ENCODE measurements around the gene DHX29. TPM values are rescaled to one million over a fixed set of nuclear protein-coding genes. Genes with fewer than 3 reads are reported as not detected.

The DHX29 gene
- total and polyA plus RNA-seq, 3 donors from 2014 or later, result 8.8 to 26.8 (median 19.0) TPM

DNA sequence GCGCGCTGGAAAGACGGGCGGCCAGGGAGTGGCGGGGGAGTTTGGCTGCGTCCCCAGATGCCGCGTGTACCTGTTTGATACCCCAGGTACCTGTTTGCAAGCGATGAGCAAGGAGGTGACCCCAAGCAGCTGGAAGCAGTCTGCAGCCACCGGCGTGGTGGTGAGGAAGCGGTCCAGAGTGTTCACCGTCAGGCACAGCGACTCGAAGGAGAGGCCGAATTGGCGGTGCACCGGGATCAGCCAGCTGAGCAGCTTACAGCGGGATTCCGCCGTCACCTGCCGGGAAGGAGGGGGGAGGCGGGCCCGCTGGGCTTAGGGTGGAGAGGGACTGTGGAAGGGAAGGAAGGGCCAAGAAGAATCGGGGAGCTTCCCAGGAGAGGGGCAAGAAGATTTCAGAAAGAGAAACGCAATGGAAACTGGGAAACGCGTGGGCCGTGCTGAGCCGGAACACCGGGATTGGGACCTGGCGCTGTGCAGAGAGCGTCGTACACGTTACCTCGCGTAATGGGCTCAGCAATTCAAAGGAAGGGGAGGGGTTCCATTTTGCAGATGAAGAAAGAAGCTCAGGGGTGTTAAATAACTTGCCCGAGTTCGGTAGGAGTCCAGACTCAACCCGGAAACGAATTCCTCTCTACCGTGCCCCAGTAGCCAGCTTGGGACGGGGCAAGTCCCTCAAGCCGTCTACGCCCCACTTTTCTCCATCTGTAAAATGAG, 75.1 kb downstream of the DHX29 start:
- Histone ChIP-seq H3K9me3 (no peaks in the 10 kb centered on the region), H3K27me3 (no peaks in the 10 kb centered on the region), H3K4me1 (peaks cover 26% of the 10 kb centered on the region), H3K27ac (no peak overlapping the region), H3K36me3 (ENCODE audit: low read depth, missing control alignments) (no peaks in the 10 kb centered on the region), H3K4me3 (peak overlapping the region; percentile 57 to 61)
- intact Hi-C loops (cut with DNase I; ENCODE audit: low total_unique reads), result no loop called here
- DNase-seq, result peak; percentile 37
- WGBS, 2 donors, result 3% methylated on average over 44 to 45 of the region's 45 CpGs
- TF ChIP-seq, protein P1, sequence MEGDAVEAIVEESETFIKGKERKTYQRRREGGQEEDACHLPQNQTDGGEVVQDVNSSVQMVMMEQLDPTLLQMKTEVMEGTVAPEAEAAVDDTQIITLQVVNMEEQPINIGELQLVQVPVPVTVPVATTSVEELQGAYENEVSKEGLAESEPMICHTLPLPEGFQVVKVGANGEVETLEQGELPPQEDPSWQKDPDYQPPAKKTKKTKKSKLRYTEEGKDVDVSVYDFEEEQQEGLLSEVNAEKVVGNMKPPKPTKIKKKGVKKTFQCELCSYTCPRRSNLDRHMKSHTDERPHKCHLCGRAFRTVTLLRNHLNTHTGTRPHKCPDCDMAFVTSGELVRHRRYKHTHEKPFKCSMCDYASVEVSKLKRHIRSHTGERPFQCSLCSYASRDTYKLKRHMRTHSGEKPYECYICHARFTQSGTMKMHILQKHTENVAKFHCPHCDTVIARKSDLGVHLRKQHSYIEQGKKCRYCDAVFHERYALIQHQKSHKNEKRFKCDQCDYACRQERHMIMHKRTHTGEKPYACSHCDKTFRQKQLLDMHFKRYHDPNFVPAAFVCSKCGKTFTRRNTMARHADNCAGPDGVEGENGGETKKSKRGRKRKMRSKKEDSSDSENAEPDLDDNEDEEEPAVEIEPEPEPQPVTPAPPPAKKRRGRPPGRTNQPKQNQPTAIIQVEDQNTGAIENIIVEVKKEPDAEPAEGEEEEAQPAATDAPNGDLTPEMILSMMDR (IDR thresholded peaks at IDR 0.05), result no peak
- no peak for TF ChIP-seq POLR2A (IDR thresholded peaks at IDR 0.05)

DNA sequence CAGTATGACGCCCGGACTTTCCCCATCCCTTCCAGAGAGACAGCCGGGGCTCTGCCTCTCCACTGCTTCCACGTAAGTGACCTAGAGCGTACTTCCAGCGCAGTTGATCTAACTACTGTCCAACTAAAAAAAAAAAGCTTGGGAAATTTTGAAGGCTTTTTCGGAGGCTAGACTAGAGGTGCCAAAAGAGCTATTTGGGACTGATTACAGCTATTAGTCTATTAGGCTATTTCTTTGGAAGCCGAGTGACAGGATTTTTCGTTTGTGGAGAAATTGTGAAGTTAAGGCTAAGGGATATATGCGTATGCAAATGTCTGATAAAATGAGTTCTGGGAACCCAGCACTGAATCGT, 75.6 kb downstream of the DHX29 start:
- no peaks in the 10 kb centered on the region for H3K27me3 ChIP-seq
- H3K9me3 ChIP-seq, result no peaks in the 10 kb centered on the region
- DNase-seq, result no peak
- intact Hi-C loops (cut with DNase I; ENCODE audit: low total_unique reads), result no loop called here
- H3K27ac ChIP-seq, result no peak overlapping the region
- peaks cover 30% of the 10 kb centered on the region for H3K4me1 ChIP-seq
- 8 to 9% methylated on average over 11 of the region's 11 CpGs for WGBS, 2 donors
- TF ChIP-seq, protein P1 (IDR thresholded peaks at IDR 0.05), result no peak
- TF ChIP-seq POLR2A (IDR thresholded peaks at IDR 0.05), result no peak
- H3K4me3 ChIP-seq, result peak overlapping the region; percentile 57 to 61
- no peaks in the 10 kb centered on the region for H3K36me3 ChIP-seq (ENCODE audit: low read depth, missing control alignments)

DNA sequence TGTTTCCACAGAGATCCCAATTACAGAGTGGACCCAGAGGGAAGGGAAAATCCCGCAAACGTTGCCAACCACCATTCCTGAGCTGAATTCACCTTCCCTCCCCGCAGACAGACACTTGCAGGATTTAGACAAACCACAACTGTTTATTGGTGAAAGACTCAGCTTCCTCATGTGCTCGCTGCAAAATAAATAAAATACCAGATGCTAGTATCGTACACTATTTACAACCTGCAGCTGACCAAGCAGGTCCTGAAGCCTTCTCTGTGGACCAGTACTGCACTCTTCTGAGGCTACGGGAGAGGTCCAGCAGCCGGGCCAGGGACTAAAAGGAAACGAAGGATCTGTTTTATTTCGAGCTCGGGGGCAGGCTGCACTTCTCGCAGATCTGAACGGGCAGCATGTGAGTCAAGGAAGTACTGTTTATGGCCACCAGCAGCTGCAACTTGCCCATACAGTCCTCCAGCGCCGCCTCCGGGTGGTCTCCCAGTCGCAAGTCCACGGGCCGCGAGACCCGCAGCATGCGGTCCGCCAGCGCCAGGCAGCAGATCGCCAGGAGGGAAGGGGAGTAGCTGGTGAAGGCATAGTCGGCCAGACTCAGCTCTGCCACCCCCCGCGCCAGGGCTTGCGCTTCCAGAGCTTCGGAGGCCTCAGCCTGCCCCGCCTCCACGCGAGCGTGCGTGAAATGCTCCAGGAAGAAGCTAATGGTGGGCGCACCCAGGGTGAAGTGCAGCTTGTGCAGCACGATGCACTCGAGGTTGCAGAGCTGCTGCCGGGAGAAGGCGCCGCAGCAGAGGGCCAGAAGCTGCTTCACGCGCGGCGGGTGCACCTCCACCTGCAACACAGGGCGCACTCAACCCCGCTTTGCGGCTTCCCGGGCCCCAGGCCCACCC, 76.2 kb downstream of the DHX29 start:
- no peak for TF ChIP-seq POLR2A (IDR thresholded peaks at IDR 0.05)
- TF ChIP-seq, protein P1 (IDR thresholded peaks at IDR 0.05), result no peak
- WGBS, 2 donors, result 3 to 10% methylated on average over 19 to 38 of the region's 48 CpGs
- H3K9me3 ChIP-seq, result no peaks in the 10 kb centered on the region
- H3K36me3 ChIP-seq (ENCODE audit: low read depth, missing control alignments), result no peaks in the 10 kb centered on the region
- intact Hi-C loops (cut with DNase I; ENCODE audit: low total_unique reads), result no loop called here
- H3K4me3 ChIP-seq, result peak overlapping the region in 1 of 2 donors; percentile 61
- H3K27ac ChIP-seq, result no peak overlapping the region
- peaks cover 30% of the 10 kb centered on the region for H3K4me1 ChIP-seq
- DNase-seq, result no peak
- H3K27me3 ChIP-seq, result no peaks in the 10 kb centered on the region

DNA sequence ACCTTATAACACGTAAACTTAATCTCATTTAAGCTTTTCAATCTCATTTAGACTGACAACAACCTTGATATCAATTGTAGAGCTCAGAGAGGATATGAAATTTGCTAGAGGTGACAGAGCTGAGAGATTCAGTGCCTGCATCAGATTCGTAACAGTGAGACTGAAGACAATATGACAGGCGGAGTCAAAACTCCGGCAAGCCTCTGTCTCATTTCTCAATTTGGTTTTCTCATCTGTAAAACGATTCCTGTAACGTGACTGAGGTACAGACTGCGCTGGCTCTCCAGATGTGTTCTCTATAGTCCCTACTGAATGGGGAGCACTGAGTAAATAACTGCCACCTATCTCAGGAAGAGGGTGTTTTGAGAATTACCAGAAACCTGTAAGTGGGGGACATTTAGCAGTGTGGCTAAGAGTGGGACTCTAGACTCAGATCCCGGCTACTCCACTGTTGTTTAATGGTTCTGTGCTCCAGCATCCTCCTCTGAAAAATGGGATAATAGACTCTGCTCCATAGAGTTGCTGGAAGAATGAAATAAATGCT, 77.3 kb downstream of the DHX29 start:
- Histone ChIP-seq H3K9me3 (no peaks in the 10 kb centered on the region), H3K36me3 (ENCODE audit: low read depth, missing control alignments) (no peaks in the 10 kb centered on the region), H3K27ac (no peak overlapping the region), H3K4me3 (no peak overlapping the region), H3K4me1 (peaks cover 30% of the 10 kb centered on the region), H3K27me3 (no peaks in the 10 kb centered on the region)
- 27 to 33% methylated on average over 8 of the region's 8 CpGs for WGBS, 2 donors
- TF ChIP-seq, protein P1 (IDR thresholded peaks at IDR 0.05), result no peak
- TF ChIP-seq POLR2A (IDR thresholded peaks at IDR 0.05), result no peak
- DNase-seq, result no peak
- intact Hi-C loops (cut with DNase I; ENCODE audit: low total_unique reads), result no loop called here

Data from testis (tissue), 3 donors.